Germinal center (tissue), 1 donor: ENCODE measurements around the gene KCNAB2.
"Not testable (repeated sequence)": the region's sequence is repeated elsewhere in the genome, so short reads cannot be mapped to it uniquely, and the experiment has no call there.

Source experiments
- DNase-seq: peaks from one replicate; pipeline ENCODE4 v3.0.0; 2012; ENCODE audit warnings: mixed read lengths, low spot score

Gene KCNAB2

GRCh38 chr1:6056572-6056948, 10.9 kb downstream of the KCNAB2 start:
- DNase-seq = no peak

GRCh38 chr1:6057170-6057845, 11.6 kb downstream of the KCNAB2 start:
- no peak for DNase-seq

- DNase-seq = no peak
Measured at GRCh38 chr1:6059866-6060265, 14.2 kb downstream of the KCNAB2 start.

GRCh38 chr1:6062670-6063069, 17.0 kb downstream of the KCNAB2 start:
- DNase-seq = no peak

- DNase-seq = not testable (repeated sequence)
Measured at GRCh38 chr1:6063532-6064053, 17.9 kb downstream of the KCNAB2 start.

GRCh38 chr1:6065093-6065858, 19.6 kb downstream of the KCNAB2 start:
- DNase-seq = no peak

- DNase-seq = no peak
Measured at GRCh38 chr1:6066680-6067079, 21.0 kb downstream of the KCNAB2 start.

- no peak for DNase-seq
Measured at GRCh38 chr1:6068073-6068472, 22.4 kb downstream of the KCNAB2 start.

- DNase-seq = no peak
Measured at GRCh38 chr1:6068932-6069331, 23.2 kb downstream of the KCNAB2 start.

GRCh38 chr1:6069573-6069972, 23.9 kb downstream of the KCNAB2 start:
- no peak for DNase-seq

GRCh38 chr1:6070450-6070974, 24.8 kb downstream of the KCNAB2 start:
- DNase-seq = no peak

- no peak for DNase-seq
Measured at GRCh38 chr1:6071219-6071618, 25.5 kb downstream of the KCNAB2 start.

GRCh38 chr1:6072774-6073479, 27.2 kb downstream of the KCNAB2 start:
- no peak for DNase-seq

GRCh38 chr1:6073480-6074053, 27.9 kb downstream of the KCNAB2 start:
- no peak for DNase-seq

- no peak for DNase-seq
Measured at GRCh38 chr1:6074192-6074901, 28.7 kb downstream of the KCNAB2 start.

- no peak for DNase-seq
Measured at GRCh38 chr1:6075748-6076147, 30.1 kb downstream of the KCNAB2 start.

- not testable (repeated sequence) for DNase-seq
Measured at GRCh38 chr1:6077061-6077460, 31.4 kb downstream of the KCNAB2 start.

- DNase-seq = no peak
Measured at GRCh38 chr1:6077506-6077905, 31.8 kb downstream of the KCNAB2 start.

- DNase-seq = no peak
Measured at GRCh38 chr1:6077919-6078318, 32.2 kb downstream of the KCNAB2 start.

- no peak for DNase-seq
Measured at GRCh38 chr1:6080469-6080868, 34.8 kb downstream of the KCNAB2 start.

GRCh38 chr1:6081901-6082300, 36.2 kb downstream of the KCNAB2 start:
- DNase-seq = no peak
